ENCODE measurements around the gene KCNH8. TPM values are rescaled to one million over a fixed set of nuclear protein-coding genes. Genes with fewer than 3 reads are reported as not detected.

Gene KCNH8
- total RNA-seq, 1 experiment from 2014 or later, result 3.7 TPM

GRCh38 chr3:19151171-19151570 is 2.9 kb downstream of the KCNH8 start:
- H3K23ac ChIP-seq (ENCODE audit: insufficient read length, low read depth, low read length), result no peak overlapping the region
- H3K14ac ChIP-seq (ENCODE audit: insufficient read depth, low read length), result no peak overlapping the region
- no peaks in the 10 kb centered on the region for H4K20me1 ChIP-seq (ENCODE audit: control insufficient read depth, insufficient read depth, insufficient read length)
- H3K9me3 ChIP-seq (ENCODE audit: control insufficient read depth, low read depth, low read length), result no peaks in the 10 kb centered on the region
- H3K18ac ChIP-seq (ENCODE audit: insufficient read length, low read depth, low read length), result no peak overlapping the region
- WGBS (ENCODE audit: extremely low coverage, insufficient read length, low lambda C conversion rate), result no CpG with 5 or more reads among the region's 1 CpG
- Mint-ChIP-seq H3K4me1 (peaks cover 7 to 15% of the 10 kb centered on the region in 2 experiments), H3K36me3 (ENCODE audit: insufficient read depth in 1 of 3, low read depth in 3 of 3) (no peaks in the 10 kb centered on the region; a peak in 1 of 7 replicates), H3K4me3 (no peak overlapping the region), H3K27ac (no peak overlapping the region), H3K27me3 (ENCODE audit: low read depth) (no peaks in the 10 kb centered on the region), H3K9me3 (no peaks in the 10 kb centered on the region)
- H4K5ac ChIP-seq (ENCODE audit: insufficient read length, low read depth, low read length), result no peak overlapping the region
- TF ChIP-seq CTCF (conservative IDR thresholded peaks at IDR 0.05), result no peak
- H2BK20ac ChIP-seq (ENCODE audit: low read depth, low read length, poor library complexity, severe bottlenecking), result no peak overlapping the region
- no peak overlapping the region for H2BK120ac ChIP-seq (ENCODE audit: low read depth, low read length, poor library complexity, severe bottlenecking)
- no peak overlapping the region for H2BK5ac ChIP-seq (ENCODE audit: insufficient read length, low read length)
- H3K79me2 ChIP-seq (ENCODE audit: insufficient read depth, low read length), result no peaks in the 10 kb centered on the region
- H3T11ph ChIP-seq (ENCODE audit: low read length), result no peak overlapping the region
- no peak overlapping the region for H2AFZ ChIP-seq (ENCODE audit: low read length)
- no peak overlapping the region for H3K56ac ChIP-seq (ENCODE audit: insufficient read length, low read depth, low read length)
- no peak overlapping the region for H3K27ac ChIP-seq (ENCODE audit: insufficient read length, low read depth, low read length)
- no peak overlapping the region for H2BK12ac ChIP-seq (ENCODE audit: insufficient read length, low read depth, low read length)
- H3K4ac ChIP-seq (ENCODE audit: low read depth, low read length), result no peak overlapping the region
- H4K91ac ChIP-seq (ENCODE audit: insufficient read length, low read depth, low read length), result no peak overlapping the region
- H3K9ac ChIP-seq (ENCODE audit: extremely low read depth, insufficient read length, low read length), result no peak overlapping the region
- H2BK15ac ChIP-seq (ENCODE audit: low read depth, low read length), result no peak overlapping the region
- H3K23me2 ChIP-seq (ENCODE audit: insufficient read length, low read depth, low read length, poor library complexity, severe bottlenecking), result peaks cover 9% of the 10 kb centered on the region
- H3K79me1 ChIP-seq (ENCODE audit: insufficient read depth, low read depth, low read length, poor library complexity, severe bottlenecking), result no peaks in the 10 kb centered on the region
- H2AK5ac ChIP-seq (ENCODE audit: insufficient read length, low read length), result no peak overlapping the region
- no peaks in the 10 kb centered on the region for H3K27me3 ChIP-seq (ENCODE audit: insufficient read depth, low read length)
- H3K4me2 ChIP-seq (ENCODE audit: insufficient read depth, insufficient read length, low read length), result no peak overlapping the region
- H4K8ac ChIP-seq (replicated peaks; ENCODE audit: insufficient read length, low read depth, low read length), result no peak overlapping the region
- no peak for DNase-seq
- H3K4me1 ChIP-seq (ENCODE audit: insufficient read depth, low read length), result peaks cover under 1% of the 10 kb centered on the region; the same call in 1 of the 2 replicates
